Activated CD8-positive, alpha-beta T cell treated with anti-CD3 and anti-CD28 coated beads for 36 hours (primary cell): Measurements from ENCODE around the gene KNG1. TPM values are rescaled to one million over a fixed set of nuclear protein-coding genes. Genes with fewer than 3 reads are reported as not detected.

Experiments used
- ATAC-seq: fragments of 200-7000 bp; cut with Tn5 transposase; one replicate; pipeline ENCODE4 v1.10.0; 2021; ENCODE audit warnings: mild to moderate bottlenecking, moderate library complexity
- CTCF ChIA-PET: fragments of 350-600 bp; sonication (Branson Sonifier 250); formaldehyde crosslinking; loops from one replicate; lab custom pipeline; 2021; ENCODE audit warnings: antibody characterized with exemption; lab: Charles Lee
- POLR2A ChIA-PET: fragments of 350-600 bp; sonication (Branson Sonifier 250); formaldehyde crosslinking; loops from one replicate; lab custom pipeline; 2021; ENCODE audit warnings: antibody characterized with exemption; lab: Charles Lee
- DNase-seq: peaks from one replicate; pipeline ENCODE4 v3.0.0-alpha.2; 2020
- H3K27ac Mint-ChIP-seq: one replicate; pipeline ENCODE4 v1.8.0; 2021; ENCODE audit warnings: mild to moderate bottlenecking, mixed read lengths
- H3K27me3 Mint-ChIP-seq: one replicate; pipeline ENCODE4 v1.8.0; 2021; ENCODE audit warnings: mixed read lengths
- H3K36me3 Mint-ChIP-seq: one replicate; pipeline ENCODE4 v1.8.0; 2021; ENCODE audit warnings: low read depth, mixed read lengths
- H3K4me1 Mint-ChIP-seq: one replicate; pipeline ENCODE4 v1.8.0; 2021; ENCODE audit warnings: low read depth, mixed read lengths
- H3K4me3 Mint-ChIP-seq: one replicate; pipeline ENCODE4 v1.8.0; 2021; ENCODE audit warnings: mild to moderate bottlenecking, moderate library complexity, mixed read lengths
- H3K9me3 Mint-ChIP-seq: one replicate; pipeline ENCODE4 v1.8.0; 2021; ENCODE audit warnings: mixed read lengths
- intact Hi-C: fragments of 100-400 bp; cut with micrococcal nuclease; formaldehyde crosslinking; loops from one replicate; pipeline ENCODE4 v1.10.0; 2022
- total RNA-seq, 2 experiments: library from RNA; stranded (reverse); gene quantifications; one replicate each; pipeline ENCODE4 v1.2.3, GENCODE V29; 2021
- TF ChIP-seq, protein P1 (sequence below): fragments of 200-600 bp; IDR thresholded peaks from one replicate; pipeline ENCODE4 v1.8.0; 2022; ENCODE audit warnings: antibody characterized with exemption, mild to moderate bottlenecking

KNG1 gene
- total RNA-seq: not detected

DNA sequence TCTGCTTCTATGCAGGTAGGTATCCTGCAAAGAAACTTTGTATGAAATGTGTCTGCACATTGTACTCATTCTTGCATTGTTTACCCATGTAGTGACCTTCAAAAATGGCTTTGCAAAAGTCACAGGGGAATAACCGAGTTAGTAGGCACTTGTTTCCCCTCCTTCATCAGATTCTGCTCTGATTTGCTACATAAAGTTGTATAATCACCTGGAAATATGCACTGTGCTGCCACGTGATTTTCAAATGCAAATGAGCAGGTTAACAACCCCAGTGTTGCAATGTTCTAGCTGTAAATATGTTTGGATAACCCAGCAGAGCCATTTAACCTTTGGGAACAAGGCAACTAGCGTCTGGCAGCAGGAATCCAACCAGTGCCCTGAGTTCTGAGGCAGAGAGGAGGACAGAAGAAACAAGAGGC, at the start of gene KNG1:
Gene KNG1 (plus strand): TSS at position 321 of the 419 bp plus-strand sequence. CDS start 184 bp downstream, outside the sequence.
- Mint-ChIP-seq H3K27me3 (peaks cover 4% of the 10 kb centered on the region), H3K4me3 (no peak within 1 kb of the TSS), H3K9me3 (no peaks in the 10 kb centered on the region), H3K36me3 (no peaks in the 10 kb centered on the region), H3K27ac (no peak within 1 kb of the TSS), H3K4me1 (peaks cover 3% of the 10 kb centered on the region)
- intact Hi-C loops: no loop called here
- CTCF ChIA-PET: no interaction called here
- POLR2A ChIA-PET: no interaction called here
- ATAC-seq (no peak), DNase-seq (no peak)
- TF ChIP-seq, protein P1, sequence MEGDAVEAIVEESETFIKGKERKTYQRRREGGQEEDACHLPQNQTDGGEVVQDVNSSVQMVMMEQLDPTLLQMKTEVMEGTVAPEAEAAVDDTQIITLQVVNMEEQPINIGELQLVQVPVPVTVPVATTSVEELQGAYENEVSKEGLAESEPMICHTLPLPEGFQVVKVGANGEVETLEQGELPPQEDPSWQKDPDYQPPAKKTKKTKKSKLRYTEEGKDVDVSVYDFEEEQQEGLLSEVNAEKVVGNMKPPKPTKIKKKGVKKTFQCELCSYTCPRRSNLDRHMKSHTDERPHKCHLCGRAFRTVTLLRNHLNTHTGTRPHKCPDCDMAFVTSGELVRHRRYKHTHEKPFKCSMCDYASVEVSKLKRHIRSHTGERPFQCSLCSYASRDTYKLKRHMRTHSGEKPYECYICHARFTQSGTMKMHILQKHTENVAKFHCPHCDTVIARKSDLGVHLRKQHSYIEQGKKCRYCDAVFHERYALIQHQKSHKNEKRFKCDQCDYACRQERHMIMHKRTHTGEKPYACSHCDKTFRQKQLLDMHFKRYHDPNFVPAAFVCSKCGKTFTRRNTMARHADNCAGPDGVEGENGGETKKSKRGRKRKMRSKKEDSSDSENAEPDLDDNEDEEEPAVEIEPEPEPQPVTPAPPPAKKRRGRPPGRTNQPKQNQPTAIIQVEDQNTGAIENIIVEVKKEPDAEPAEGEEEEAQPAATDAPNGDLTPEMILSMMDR: no peak

DNA sequence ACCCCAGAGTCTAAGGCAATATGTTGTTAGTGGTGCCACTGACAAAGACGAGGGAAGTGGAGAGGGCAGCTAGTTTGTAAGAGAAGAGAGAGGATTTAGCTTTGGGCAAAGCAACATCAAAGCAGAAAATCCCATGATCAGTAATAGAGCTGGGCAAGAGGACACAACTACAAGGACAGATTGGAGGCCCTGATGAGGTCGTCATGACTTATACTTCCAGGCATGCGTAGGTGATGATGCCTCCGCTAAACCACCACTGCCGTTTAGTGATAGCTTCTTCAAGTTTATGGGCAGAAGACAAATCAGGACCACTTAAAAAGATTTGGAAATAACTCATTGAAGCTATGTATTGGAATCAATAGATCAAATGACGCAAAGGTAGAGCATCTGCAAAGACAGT, 48.7 kb upstream of the KNG1 start:
- H3K4me3 Mint-ChIP-seq: no peak overlapping the region
- no peaks in the 10 kb centered on the region for H3K36me3 Mint-ChIP-seq
- intact Hi-C loops: no loop called here
- ChIA-PET POLR2A (no interaction called here), CTCF (interaction anchor here (0.6 kb wide), 1 partner anchor 51 kb away, joined by 3 read pairs; no protein-coding TSS in a partner anchor)
- DNase-seq (no peak), ATAC-seq (no peak)
- TF ChIP-seq, protein P1: no peak
- no peak overlapping the region for H3K27ac Mint-ChIP-seq
- H3K4me1 Mint-ChIP-seq: peaks cover 13% of the 10 kb centered on the region
- peaks cover 17% of the 10 kb centered on the region for H3K27me3 Mint-ChIP-seq
- no peaks in the 10 kb centered on the region for H3K9me3 Mint-ChIP-seq

DNA sequence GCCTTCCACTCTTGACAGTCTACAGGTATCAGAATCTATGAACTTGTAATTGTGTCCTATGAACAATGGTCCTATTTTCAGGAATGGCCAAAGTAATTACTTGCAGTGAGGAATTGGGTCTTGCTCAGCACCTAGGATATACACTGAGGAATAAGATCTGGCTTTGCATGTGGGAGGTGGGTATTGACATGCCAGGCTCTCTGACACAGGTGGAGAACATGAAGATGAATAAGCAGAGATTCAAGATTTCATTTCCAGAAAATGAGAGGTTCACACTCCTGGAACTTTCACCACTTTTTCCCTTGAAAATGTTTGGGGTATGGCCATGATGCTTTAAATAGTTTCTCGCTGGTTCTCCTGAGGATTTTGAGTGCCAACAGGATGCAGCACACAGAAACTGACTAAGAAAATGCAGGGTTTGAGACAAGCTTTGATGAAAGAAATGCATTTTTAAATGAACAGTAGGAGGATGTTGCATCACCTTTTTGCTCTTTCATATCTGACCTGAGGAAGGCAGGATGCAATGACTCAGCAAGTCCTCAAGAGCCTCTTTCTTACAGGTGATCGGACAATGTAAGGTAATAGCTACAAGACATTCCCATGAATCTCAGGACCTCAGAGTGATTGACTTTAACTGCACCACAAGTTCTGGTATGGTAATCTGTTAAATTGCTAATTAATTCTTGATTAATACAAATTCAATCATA, 47.6 kb upstream of the KNG1 start:
- Mint-ChIP-seq H3K27me3 (peaks cover 19% of the 10 kb centered on the region), H3K4me1 (peaks cover 13% of the 10 kb centered on the region), H3K9me3 (no peaks in the 10 kb centered on the region), H3K27ac (peak overlapping the region; percentile 57), H3K4me3 (no peak overlapping the region), H3K36me3 (no peaks in the 10 kb centered on the region)
- TF ChIP-seq, protein P1: no peak
- intact Hi-C loops: no loop called here
- POLR2A ChIA-PET: interaction anchor here (0.8 kb wide), 1 partner anchor 13 kb away, joined by 3 read pairs; no protein-coding TSS in a partner anchor
- CTCF ChIA-PET: interaction anchor here (1.5 kb wide), 1 partner anchor 55 kb away, joined by 4 read pairs; no protein-coding TSS in a partner anchor
- ATAC-seq (peak; percentile 65), DNase-seq (peak; percentile 4)

DNA sequence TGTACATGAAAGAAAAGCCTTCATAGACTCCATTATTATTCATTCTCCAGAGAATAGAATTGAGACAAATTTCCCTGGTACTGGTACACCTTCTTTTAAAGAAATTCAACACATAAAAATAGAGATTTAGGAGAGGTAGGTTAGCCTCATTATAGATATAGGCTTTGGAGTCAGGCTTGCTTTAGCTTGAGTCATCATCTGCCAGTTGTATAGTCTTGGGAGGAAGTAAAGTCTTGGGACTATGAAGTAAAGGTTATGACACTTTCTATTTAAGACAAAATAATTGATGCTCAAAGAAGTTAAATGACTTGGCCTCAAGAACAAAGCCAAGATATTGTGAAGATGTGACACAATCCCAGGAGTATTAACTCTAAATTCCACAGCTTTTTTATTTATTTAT, 47.0 kb upstream of the KNG1 start:
- Mint-ChIP-seq H3K4me3 (no peak overlapping the region), H3K27ac (no peak overlapping the region), H3K9me3 (no peaks in the 10 kb centered on the region), H3K36me3 (no peaks in the 10 kb centered on the region), H3K4me1 (peaks cover 13% of the 10 kb centered on the region), H3K27me3 (peaks cover 20% of the 10 kb centered on the region)
- DNase-seq: no peak
- intact Hi-C loops: no loop called here
- ATAC-seq: peak; percentile 13
- ChIA-PET CTCF (interaction anchor here (1.5 kb wide), 1 partner anchor 55 kb away, joined by 4 read pairs; no protein-coding TSS in a partner anchor), POLR2A (interaction anchor here (0.8 kb wide), 1 partner anchor 12 kb away, joined by 3 read pairs; no protein-coding TSS in a partner anchor)
- TF ChIP-seq, protein P1: no peak

DNA sequence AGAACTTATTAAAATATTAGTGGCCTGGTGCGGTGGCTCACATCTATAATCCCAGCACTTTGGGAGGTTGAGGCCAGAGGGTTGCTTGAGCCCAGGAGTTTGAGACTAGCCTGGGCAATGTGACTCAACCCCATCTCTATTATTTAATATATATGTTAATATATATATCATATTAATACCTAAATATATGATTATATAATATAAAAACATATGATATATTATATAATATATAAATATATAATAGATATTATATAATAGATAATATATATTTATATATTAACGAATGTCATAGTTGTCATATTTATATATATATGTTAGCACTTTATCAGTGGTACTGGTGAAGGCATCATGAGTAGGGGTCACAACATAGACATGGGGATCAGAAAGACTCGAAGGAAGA, 46.1 kb upstream of the KNG1 start:
- no peak overlapping the region for H3K27ac Mint-ChIP-seq
- no peak overlapping the region for H3K4me3 Mint-ChIP-seq
- ATAC-seq: no peak
- ChIA-PET CTCF (no interaction called here), POLR2A (interaction anchor here (0.6 kb wide), 1 partner anchor 444 kb away, joined by 3 read pairs; no protein-coding TSS in a partner anchor)
- no peak for DNase-seq
- TF ChIP-seq, protein P1: no peak
- H3K27me3 Mint-ChIP-seq: peaks cover 21% of the 10 kb centered on the region
- H3K4me1 Mint-ChIP-seq: peaks cover 13% of the 10 kb centered on the region
- H3K9me3 Mint-ChIP-seq: no peaks in the 10 kb centered on the region
- no peaks in the 10 kb centered on the region for H3K36me3 Mint-ChIP-seq
- intact Hi-C loops: no loop called here
